Panc1 (cell line): ENCODE results near the gene DHX36. TPM values are rescaled to one million over a fixed set of nuclear protein-coding genes. Genes with fewer than 3 reads are reported as not detected.

Experiments
- ATAC-seq: fragments of 200-7000 bp; cut with Tn5 transposase; 2 replicates; pipeline ENCODE4 v1.9.1; 2020; ENCODE audit warnings: mild to moderate bottlenecking, moderate library complexity
- BruUV-seq: library from RNA; stranded (reverse); fragments of 400-500 nt; replicated peaks from 2 replicates; lab custom pipeline; 2021; lab: Mats Ljungman, UMichigan
- CTCF ChIA-PET: fragments of 300-600 bp; sonication (Branson Sonifier 250); formaldehyde crosslinking; loops from one replicate; lab custom pipeline; 2022; ENCODE audit warnings: antibody characterized with exemption; lab: Charles Lee
- POLR2A ChIA-PET: fragments of 300-600 bp; sonication (Branson Sonifier 250); formaldehyde crosslinking; loops from one replicate; lab custom pipeline; 2022; ENCODE audit warnings: antibody characterized with exemption; lab: Charles Lee
- DNase-seq: peaks from one replicate; pipeline ENCODE4 v3.0.0-alpha.2; 2010; ENCODE audit warnings: low read depth, low spot score
- H3K27ac ChIP-seq: 2 replicates; pipeline ENCODE4 v1.5.1; 2011; ENCODE audit warnings: mild to moderate bottlenecking, low read length, inconsistent platforms
- H3K27me3 ChIP-seq: fragments of 200-500 bp; sonication (Bioruptor generic); 2 replicates; pipeline ENCODE4 v1.6.0; 2014; ENCODE audit warnings: low read length, inconsistent platforms; ENCODE audit not compliant: control insufficient read depth, insufficient read depth
- H3K36me3 ChIP-seq: fragments of 200-500 bp; sonication (Bioruptor generic); 2 replicates; pipeline ENCODE4 v1.5.1; 2014; ENCODE audit warnings: inconsistent platforms, mild to moderate bottlenecking, low read length, moderate library complexity; ENCODE audit not compliant: control insufficient read depth, insufficient read depth
- H3K4me1 ChIP-seq: 2 replicates; pipeline ENCODE4 v1.5.1; 2011; ENCODE audit warnings: inconsistent platforms, mild to moderate bottlenecking, low read length, moderate library complexity; ENCODE audit not compliant: control insufficient read depth, insufficient read depth
- H3K4me3 ChIP-seq, 2 experiments: 2 replicates each; pipeline ENCODE4 v1.5.1; 2011 to 2012; ENCODE audit warnings: low read depth in 2 of 2, low read length in 2 of 2, mild to moderate bottlenecking in 2 of 2, inconsistent platforms in 1 of 2, moderate library complexity in 1 of 2
- H3K9me3 ChIP-seq: fragments of 200-500 bp; sonication (Bioruptor generic); 2 replicates; pipeline ENCODE4 v1.5.1; 2014; ENCODE audit warnings: low read depth, mild to moderate bottlenecking, inconsistent platforms, low read length, moderate library complexity; ENCODE audit not compliant: control insufficient read depth, insufficient read depth
- CTCF ChIP-seq: fragments of 450-650 bp; IDR thresholded peaks from 2 replicates; pipeline ENCODE4 v1.5.1; 2017; ENCODE audit warnings: mild to moderate bottlenecking
- POLR2AphosphoS5 ChIP-seq: IDR thresholded peaks from 2 replicates; pipeline ENCODE4 v1.6.1; 2012; ENCODE audit warnings: mild to moderate bottlenecking, low read depth, low read length, moderate library complexity
- REST ChIP-seq, 2 experiments: IDR thresholded peaks; 2 replicates each; pipeline ENCODE4 v1.6.1; 2011 to 2012; ENCODE audit warnings: low read depth in 2 of 2, control low read depth in 1 of 2, low read length in 1 of 2, mild to moderate bottlenecking in 1 of 2, moderate library complexity in 1 of 2; ENCODE audit not compliant: insufficient read depth in 1 of 2
- SIN3A ChIP-seq: IDR thresholded peaks from 2 replicates; pipeline ENCODE4 v1.6.1; 2012; ENCODE audit warnings: low read depth, mild to moderate bottlenecking, low read length, moderate library complexity, borderline replicate concordance; ENCODE audit not compliant: insufficient read depth
- TCF7L2 ChIP-seq: IDR thresholded peaks from 2 replicates; pipeline ENCODE4 v1.6.1; 2011; ENCODE audit warnings: mild to moderate bottlenecking, low read depth, low read length, inconsistent platforms
- in situ Hi-C: cut with HindIII; loops from 2 replicates; pipeline ENCODE4 v1.10.0; 2016; ENCODE audit warnings: low sequenced_read_pairs, low pct_unique_long_range_greater_than_20kb
- intact Hi-C: fragments of 100-400 bp; cut with micrococcal nuclease; formaldehyde crosslinking; loops from one replicate; pipeline ENCODE4 v1.10.0; 2022; ENCODE audit not compliant: unreplicated experiment
- total RNA-seq: library from RNA; stranded (reverse); gene quantifications from one replicate; pipeline ENCODE4 v1.2.1, GENCODE V29; 2021; ENCODE audit not compliant: unreplicated experiment

DHX36 gene
- total RNA-seq, 1 experiment from 2014 or later: 74.3 TPM

GRCh38 chr3:154241496-154241895, 82.8 kb downstream of the DHX36 start:
- ChIA-PET POLR2A (no interaction called here), CTCF (no interaction called here)
- ATAC-seq: no peak
- no peak overlapping the region for H3K27ac ChIP-seq
- no peaks in the 10 kb centered on the region for H3K4me1 ChIP-seq
- intact Hi-C loops: loop anchor here (10.0 kb wide), 1 partner anchor 117 kb away; the partner anchor contains the start of gene ARHGEF26
- in situ Hi-C loops: no loop called here
- H3K9me3 ChIP-seq: no peaks in the 10 kb centered on the region
- H3K4me3 ChIP-seq: no peak overlapping the region
- no peak for DNase-seq
- no peaks in the 10 kb centered on the region for H3K27me3 ChIP-seq
- TF ChIP-seq REST (IDR thresholded peaks at IDR 0.05; ENCODE audit: insufficient read depth in 1 of 2, low read depth in 2 of 2, low read length in 1 of 2): no peak
- TF ChIP-seq SIN3A: no peak
- no peak for TF ChIP-seq POLR2AphosphoS5
- TF ChIP-seq TCF7L2: no peak
- TF ChIP-seq CTCF: no peak
- BruUV-seq: no TSS peak
- H3K36me3 ChIP-seq: no peaks in the 10 kb centered on the region

- POLR2A ChIA-PET: no interaction called here
- Histone ChIP-seq H3K27ac (no peak overlapping the region), H3K4me1 (no peaks in the 10 kb centered on the region), H3K4me3 (no peak overlapping the region), H3K9me3 (no peaks in the 10 kb centered on the region), H3K27me3 (no peaks in the 10 kb centered on the region), H3K36me3 (no peaks in the 10 kb centered on the region)
- no TSS peak for BruUV-seq
- TF ChIP-seq CTCF (no peak), POLR2AphosphoS5 (no peak), SIN3A (no peak), TCF7L2 (no peak), REST (IDR thresholded peaks at IDR 0.05; ENCODE audit: insufficient read depth in 1 of 2, low read depth in 2 of 2, low read length in 1 of 2) (no peak)
- CTCF ChIA-PET: no interaction called here
- intact Hi-C loops (loop anchor here (10.0 kb wide), 1 partner anchor 115 kb away; the partner anchor contains the start of gene ARHGEF26), in situ Hi-C loops (no loop called here)
- no peak for DNase-seq
- ATAC-seq: no peak
Measured at GRCh38 chr3:154240235-154240634, 84.1 kb downstream of the DHX36 start.
